Measurements from ENCODE around the gene ATXN7. TPM values are rescaled to one million over a fixed set of nuclear protein-coding genes. Genes with fewer than 3 reads are reported as not detected.
A peak's percentile ranks its signal among the peaks of the same experiment; 100 is the strongest.

ATXN7 gene
- total RNA-seq, 4 donors from 2014 or later = 21.4 to 88.6 (median 36.1) TPM

- DNase-seq (ENCODE audit: low spot score in 2 of 2) = no peak
- intact Hi-C loops (cut with DNase I; ENCODE audit: low total_unique reads) = no loop called here
- 30 to 41% methylated on average over 2 of the region's 2 CpGs for WGBS, 2 donors
- H3K4me3 ChIP-seq (ENCODE audit: low read depth, poor library complexity, severe bottlenecking) = no peak overlapping the region
- TF ChIP-seq POLR2A (IDR thresholded peaks at IDR 0.05) (no peak), CTCF (IDR thresholded peaks at IDR 0.05) (peak in 1 of 3 donors; percentile 37)
These were observed 98.2 kb downstream of the ATXN7 start for GRCh38 chr3:63961891-63962290.

- no peak for DNase-seq (ENCODE audit: low spot score in 2 of 2)
- intact Hi-C loops (cut with DNase I; ENCODE audit: low total_unique reads) = no loop called here
- TF ChIP-seq CTCF (IDR thresholded peaks at IDR 0.05) (no peak), POLR2A (IDR thresholded peaks at IDR 0.05) (no peak)
- WGBS, 2 donors = 93% methylated on average over 1 of the region's 1 CpG
- H3K4me3 ChIP-seq (ENCODE audit: low read depth, poor library complexity, severe bottlenecking) = no peak overlapping the region
These were observed 99.8 kb downstream of the ATXN7 start for GRCh38 chr3:63963496-63963895.

- intact Hi-C loops (cut with DNase I; ENCODE audit: low total_unique reads) = no loop called here
- no peak for TF ChIP-seq CTCF (IDR thresholded peaks at IDR 0.05)
- TF ChIP-seq POLR2A (IDR thresholded peaks at IDR 0.05) = no peak
- WGBS, 2 donors = 52 to 57% methylated on average over 6 of the region's 6 CpGs
- no peak for DNase-seq (ENCODE audit: low spot score in 2 of 2)
- no peak overlapping the region for H3K4me3 ChIP-seq (ENCODE audit: low read depth, poor library complexity, severe bottlenecking)
These were observed 101.2 kb downstream of the ATXN7 start for GRCh38 chr3:63964681-63965485.

- 68 to 88% methylated on average over 4 of the region's 4 CpGs for WGBS, 2 donors
- intact Hi-C loops (cut with DNase I; ENCODE audit: low total_unique reads) = no loop called here
- no peak overlapping the region for H3K4me3 ChIP-seq (ENCODE audit: low read depth, poor library complexity, severe bottlenecking)
- DNase-seq (ENCODE audit: low spot score in 2 of 2) = no peak
- TF ChIP-seq CTCF (IDR thresholded peaks at IDR 0.05) (no peak), POLR2A (IDR thresholded peaks at IDR 0.05) (no peak)
These were observed 102.3 kb downstream of the ATXN7 start for GRCh38 chr3:63966007-63966406.

- WGBS, 2 donors = 88 to 91% methylated on average over 1 of the region's 1 CpG
- H3K4me3 ChIP-seq (ENCODE audit: low read depth, poor library complexity, severe bottlenecking) = no peak overlapping the region
- intact Hi-C loops (cut with DNase I; ENCODE audit: low total_unique reads) = no loop called here
- TF ChIP-seq CTCF (IDR thresholded peaks at IDR 0.05) (no peak), POLR2A (IDR thresholded peaks at IDR 0.05) (no peak)
- DNase-seq (ENCODE audit: low spot score in 2 of 2) = no peak
These were observed 103.2 kb downstream of the ATXN7 start for GRCh38 chr3:63966871-63967270.
